SHP77 treated with DMSO at 0.1 percent for 48 hours (cell line): ENCODE results near the gene PPP1R12C.

Experiments used
- DNase-seq: peaks from one replicate; lab custom pipeline; 2025; lab: John Stamatoyannopoulos, UW

The PPP1R12C gene

DNA sequence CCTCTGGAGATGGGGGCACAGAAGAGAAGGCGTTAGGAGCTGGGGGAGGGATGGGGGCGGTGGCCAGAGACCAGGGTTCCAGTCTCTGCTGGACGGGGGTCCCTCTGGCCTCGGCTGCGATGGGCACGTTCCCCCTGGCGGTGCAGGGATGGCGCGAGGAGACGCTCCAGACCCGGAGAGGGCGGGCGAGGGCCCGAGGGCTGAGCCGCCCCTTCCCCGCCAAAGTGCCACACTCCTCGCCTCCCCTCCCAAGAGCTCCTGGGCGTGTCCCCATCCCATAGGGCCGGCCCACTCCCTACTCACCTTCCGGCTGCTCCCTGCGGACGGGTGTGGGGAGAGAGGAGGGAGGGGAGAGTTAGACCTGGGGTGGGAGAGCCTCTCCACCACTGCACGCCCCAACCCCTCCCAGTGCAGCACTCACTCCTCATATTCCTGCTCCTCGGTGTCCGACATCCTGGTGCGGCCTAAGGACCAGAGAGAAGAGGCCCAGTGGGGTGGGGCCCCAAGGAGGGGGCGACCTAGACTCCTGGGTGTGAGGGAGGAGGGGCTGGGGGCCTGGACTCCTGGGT, 29.4 kb upstream of the PPP1R12C start:
- DNase-seq: peak; percentile 30

DNA sequence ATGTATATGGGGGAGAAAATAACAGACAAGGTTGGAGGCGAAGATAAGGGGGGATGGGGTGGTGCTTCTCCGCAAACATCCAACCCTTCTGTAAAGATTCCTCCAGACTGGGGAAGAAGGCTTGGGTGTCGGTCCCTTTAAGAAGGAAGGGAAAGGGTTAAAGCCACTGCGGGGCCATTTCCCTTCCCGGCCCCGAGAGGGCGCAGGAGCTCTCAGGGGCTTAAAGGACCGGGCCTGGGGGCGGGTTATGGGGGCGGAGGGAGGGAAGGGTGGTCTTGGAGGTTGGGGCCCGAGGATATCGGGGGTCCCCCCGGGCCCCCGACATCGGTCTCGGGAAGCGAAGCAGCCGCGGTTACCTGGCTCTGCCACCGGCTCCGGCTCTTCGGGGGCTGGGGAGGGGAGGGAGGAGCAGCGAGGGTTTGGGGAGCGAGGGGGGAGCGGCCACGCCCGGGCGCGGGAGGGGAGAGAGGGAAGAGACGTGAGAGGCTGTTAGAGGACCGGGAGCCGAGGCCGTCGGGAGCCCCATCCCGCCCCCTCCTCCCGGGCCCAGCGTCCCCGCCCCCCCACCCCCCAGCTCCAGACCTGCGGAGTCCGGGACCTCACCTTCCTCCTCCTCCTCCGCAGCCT, 28.8 kb upstream of the PPP1R12C start:
- DNase-seq: no peak

DNA sequence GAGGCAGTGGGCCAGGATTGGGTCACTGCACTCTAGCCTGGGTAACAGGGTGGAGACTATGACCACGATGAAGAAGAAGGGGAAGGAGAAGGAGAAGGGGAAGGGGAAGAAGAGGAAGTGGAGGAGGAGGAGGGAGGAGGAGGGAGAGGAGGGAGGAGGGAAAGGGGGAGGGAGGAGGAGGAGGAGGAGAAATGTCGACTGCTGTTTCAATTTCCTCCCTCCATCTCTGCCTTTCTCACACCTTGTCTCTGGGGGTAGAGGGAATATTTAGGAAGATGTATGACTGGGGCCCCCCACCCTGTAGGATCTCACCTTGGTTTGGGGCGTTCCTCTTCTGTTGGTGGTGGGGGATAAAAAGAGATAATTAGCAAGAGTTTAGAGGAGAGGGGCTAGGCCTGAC, 27.8 kb upstream of the PPP1R12C start:
- DNase-seq: no peak

- no peak for DNase-seq
Measured at GRCh38 chr19:55141696-55142095, 24.3 kb upstream of the PPP1R12C start.

DNA sequence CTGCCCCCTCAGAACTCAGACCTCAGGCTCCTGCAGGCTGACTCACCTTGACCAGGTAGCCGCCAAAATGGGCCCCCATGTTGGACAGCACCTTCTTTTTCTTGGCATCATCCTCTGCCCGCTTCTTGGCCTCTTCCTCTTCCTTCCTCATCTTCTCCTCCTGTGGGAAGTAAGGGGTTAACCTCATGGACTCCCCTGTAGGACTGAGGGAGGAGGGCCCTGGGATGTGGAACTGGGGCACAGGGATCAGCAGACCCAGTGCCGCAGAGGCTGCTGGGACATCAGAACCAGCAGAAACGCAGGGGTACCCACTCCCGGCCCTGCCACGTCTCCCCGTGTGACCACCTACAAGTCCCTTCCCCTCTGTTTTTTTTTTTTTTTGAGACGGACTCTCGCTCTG, 20.5 kb upstream of the PPP1R12C start:
- DNase-seq: no peak

DNA sequence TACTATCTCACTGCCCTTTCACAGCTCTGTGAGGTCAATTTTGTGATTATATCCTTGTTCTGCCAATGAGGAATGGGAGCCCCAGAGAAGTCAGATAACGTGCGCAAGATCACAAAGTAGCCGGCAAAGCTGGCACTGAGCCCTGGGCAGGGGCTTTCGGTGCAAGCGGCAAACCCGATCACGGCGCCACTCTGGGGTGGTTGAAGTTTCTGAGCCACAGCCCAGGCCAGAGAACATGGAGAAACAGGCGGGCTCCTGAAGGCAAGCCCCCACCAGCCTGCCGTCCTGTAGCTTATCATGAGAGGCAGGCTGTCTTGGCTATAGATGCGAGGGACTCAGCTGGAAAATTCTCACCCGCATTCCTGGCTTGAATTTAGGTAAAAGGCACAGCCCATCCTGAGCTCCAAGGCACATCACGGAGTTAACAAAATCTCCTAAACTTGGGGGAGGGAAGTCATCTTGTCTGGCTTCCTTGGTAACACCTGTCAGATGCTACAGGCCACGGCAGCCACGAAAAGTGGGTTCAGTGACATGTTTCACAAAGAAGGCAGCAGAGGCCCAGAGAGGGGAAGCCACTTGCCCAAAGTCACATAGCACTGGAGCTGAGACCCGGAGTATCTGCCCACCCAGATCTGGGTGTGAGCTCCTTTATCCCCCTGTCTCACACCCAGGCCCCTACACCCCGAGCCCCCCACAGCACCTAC, 19.1 kb upstream of the PPP1R12C start:
- no peak for DNase-seq

DNA sequence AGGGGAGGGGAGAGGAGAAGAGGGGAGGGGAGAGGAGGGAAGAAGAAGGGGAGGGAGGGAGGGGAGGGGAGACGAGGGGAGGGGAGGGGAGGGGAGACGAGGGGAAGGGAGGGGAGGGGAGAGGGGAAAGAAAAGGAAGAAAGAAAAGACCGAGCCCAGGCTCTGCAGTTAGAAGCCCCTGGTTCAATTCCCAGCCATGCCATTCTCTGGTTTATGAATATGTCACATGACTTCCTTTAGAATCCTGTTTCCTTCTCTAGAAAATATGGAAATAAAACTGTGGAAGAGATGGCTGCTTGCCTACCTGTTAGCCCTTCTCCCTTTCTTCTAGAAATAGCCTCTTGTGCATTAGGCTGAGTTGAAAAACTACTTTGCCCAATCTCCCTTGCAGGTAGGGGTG, 17.3 kb upstream of the PPP1R12C start:
- no peak for DNase-seq

DNA sequence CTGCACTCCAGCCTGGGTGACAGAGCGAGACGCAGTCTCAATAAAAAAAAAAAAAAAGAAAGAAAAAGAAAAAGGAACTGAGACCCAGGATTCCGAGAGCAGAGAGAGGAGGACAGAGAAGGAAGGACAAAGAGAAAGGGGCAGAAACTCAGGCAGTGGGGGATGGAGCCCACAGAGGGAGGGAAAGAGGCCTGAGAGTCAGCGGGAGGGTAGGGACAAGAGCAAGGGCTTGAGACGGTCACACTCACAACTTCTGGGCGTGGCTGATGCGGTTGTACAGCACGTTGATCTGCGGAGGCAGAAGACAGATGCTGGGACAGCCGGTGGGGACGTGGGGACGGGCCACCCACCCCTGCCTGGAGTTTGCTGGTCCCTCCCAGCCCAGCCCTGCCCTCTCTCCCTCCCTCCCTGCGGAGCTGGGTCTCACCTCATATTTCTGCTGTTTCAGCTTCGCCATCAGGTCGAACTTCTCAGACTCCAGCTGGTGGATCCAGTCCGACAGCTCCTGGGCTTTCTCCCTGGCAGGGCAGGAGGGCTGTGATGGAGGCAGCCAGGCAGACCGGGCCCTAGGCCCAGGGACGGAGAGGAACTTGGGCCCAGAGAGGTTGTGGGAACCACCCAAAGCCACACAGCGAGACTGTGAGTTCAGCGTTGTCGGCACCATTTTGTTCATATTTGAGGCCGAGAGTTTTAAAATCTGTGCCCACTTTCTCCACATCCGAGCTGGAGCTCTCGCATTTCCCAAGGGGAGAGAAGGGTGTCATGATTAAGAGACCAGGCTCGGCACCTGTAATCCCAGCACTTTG, 16.4 kb upstream of the PPP1R12C start:
- no peak for DNase-seq

GRCh38 chr19:55132453-55133129, 15.2 kb upstream of the PPP1R12C start:
- no peak for DNase-seq

- no peak for DNase-seq
Measured at GRCh38 chr19:55131421-55131820, 14.0 kb upstream of the PPP1R12C start.

GRCh38 chr19:55119053-55119452, 1.6 kb upstream of the PPP1R12C start:
- no peak for DNase-seq

- DNase-seq: peak; percentile 18
Measured at GRCh38 chr19:55118401-55118991, 1.1 kb upstream of the PPP1R12C start.

- peak; percentile 91 for DNase-seq
Measured at GRCh38 chr19:55117663-55118391, 390 bp upstream of the PPP1R12C start.

GRCh38 chr19:55116232-55116858, 1.1 kb downstream of the PPP1R12C start:
- DNase-seq: no peak

DNA sequence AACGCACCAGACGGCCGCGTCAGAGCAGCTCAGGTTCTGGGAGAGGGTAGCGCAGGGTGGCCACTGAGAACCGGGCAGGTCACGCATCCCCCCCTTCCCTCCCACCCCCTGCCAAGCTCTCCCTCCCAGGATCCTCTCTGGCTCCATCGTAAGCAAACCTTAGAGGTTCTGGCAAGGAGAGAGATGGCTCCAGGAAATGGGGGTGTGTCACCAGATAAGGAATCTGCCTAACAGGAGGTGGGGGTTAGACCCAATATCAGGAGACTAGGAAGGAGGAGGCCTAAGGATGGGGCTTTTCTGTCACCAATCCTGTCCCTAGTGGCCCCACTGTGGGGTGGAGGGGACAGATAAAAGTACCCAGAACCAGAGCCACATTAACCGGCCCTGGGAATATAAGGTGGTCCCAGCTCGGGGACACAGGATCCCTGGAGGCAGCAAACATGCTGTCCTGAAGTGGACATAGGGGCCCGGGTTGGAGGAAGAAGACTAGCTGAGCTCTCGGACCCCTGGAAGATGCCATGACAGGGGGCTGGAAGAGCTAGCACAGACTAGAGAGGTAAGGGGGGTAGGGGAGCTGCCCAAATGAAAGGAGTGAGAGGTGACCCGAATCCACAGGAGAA, 1.9 kb downstream of the PPP1R12C start:
- no peak for DNase-seq

GRCh38 chr19:55114566-55115145, 2.8 kb downstream of the PPP1R12C start:
- DNase-seq: no peak

- DNase-seq: no peak
Measured at GRCh38 chr19:55113570-55114039, 3.8 kb downstream of the PPP1R12C start.

DNA sequence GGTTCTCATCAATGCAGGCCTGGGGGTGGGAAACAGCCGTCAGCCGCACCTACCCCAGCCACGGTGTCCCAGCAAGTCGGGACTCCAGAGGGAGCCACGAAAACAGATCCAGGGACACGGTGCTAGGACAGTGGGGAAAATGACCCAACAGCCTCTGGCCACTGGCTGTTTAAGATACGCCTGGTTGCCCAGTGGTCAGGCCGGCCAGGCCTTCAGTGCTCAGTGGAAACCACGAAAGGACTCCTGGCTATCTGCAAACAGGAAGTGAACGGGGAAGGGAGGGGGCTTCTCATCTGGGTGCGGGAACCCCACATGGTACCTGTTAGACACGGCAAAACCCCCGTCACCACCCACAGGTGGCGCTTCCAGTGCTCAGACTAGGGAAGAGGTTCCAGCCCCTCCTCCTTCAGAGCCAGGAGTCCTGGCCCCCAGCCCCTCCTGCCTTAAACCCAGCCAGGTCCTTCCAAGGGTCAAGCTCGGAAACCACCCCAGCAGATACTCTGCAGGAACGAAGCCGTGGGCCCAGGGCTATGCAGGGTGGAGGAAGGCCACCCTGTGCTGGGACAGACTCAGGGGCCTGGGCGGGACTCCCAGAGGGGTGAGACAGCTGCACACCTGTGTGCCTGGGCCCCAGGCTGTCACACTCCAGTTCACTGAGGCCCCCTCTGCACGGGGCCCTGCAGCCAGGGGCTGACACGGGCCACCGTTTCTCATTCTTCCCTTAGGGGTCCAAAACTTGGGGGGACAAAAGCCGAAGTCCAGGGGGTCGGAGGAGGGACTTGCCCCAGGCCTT, 4.5 kb downstream of the PPP1R12C start:
- DNase-seq: no peak
